Mesothelial cell of epicardium (in vitro differentiated cells): ENCODE measurements around the gene SSMEM1. TPM values are rescaled to one million over a fixed set of nuclear protein-coding genes. Genes with fewer than 3 reads are reported as not detected.

Experiments used
- DNase-seq, 2 experiments: peaks; one replicate each; pipeline ENCODE4 v3.0.0; 2021; ENCODE audit warnings: low spot score in 2 of 2; ENCODE audit not compliant: unreplicated experiment in 2 of 2
- H3K27ac Mint-ChIP-seq: 2 replicates; pipeline ENCODE4 v1.8.0; 2021; ENCODE audit warnings: mixed read lengths
- H3K27me3 Mint-ChIP-seq: 2 replicates; pipeline ENCODE4 v1.8.0; 2021; ENCODE audit warnings: low read depth, mixed read lengths
- H3K36me3 Mint-ChIP-seq: 2 replicates; pipeline ENCODE4 v1.8.0; 2021; ENCODE audit warnings: mixed read lengths
- H3K4me1 Mint-ChIP-seq: 2 replicates; pipeline ENCODE4 v1.8.0; 2021; ENCODE audit warnings: mixed read lengths
- H3K4me3 Mint-ChIP-seq: 2 replicates; pipeline ENCODE4 v1.8.0; 2021; ENCODE audit warnings: mild to moderate bottlenecking, moderate library complexity, mixed read lengths
- H3K9me3 Mint-ChIP-seq: 2 replicates; pipeline ENCODE4 v1.8.0; 2021; ENCODE audit warnings: mixed read lengths
- total RNA-seq: library from RNA; stranded (reverse); gene quantifications from 3 replicates; pipeline ENCODE4 v1.2.1, GENCODE V29; 2021
- TF ChIP-seq, protein P1 (sequence below): fragments of 200-600 bp; sonication (generic); IDR thresholded peaks from one replicate; pipeline ENCODE4 v1.5.0; 2021; ENCODE audit warnings: antibody characterized with exemption; ENCODE audit not compliant: unreplicated experiment

Gene SSMEM1
- total RNA-seq, 1 donor from 2014 or later, result not detected

DNA sequence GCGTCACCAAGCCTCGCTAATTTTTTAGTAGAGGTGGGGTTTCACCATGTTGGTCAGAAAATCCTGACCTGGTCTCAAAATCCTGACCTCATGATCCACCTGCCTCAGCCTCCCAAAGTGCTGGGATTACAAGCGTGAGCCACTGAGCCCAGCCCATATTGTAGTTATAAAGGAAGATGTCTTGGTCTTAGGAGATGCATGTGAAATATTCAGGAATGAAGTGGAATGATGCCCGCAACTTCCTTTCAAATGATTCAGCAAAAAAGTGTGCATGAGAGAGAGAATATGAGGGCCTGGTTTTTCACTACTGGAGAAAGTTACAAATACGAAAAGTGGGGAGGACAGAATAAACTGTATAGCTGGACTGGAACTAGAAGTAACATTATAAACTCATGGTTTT is 18.3 kb upstream of the SSMEM1 start:
- Mint-ChIP-seq H3K9me3 (no peaks in the 10 kb centered on the region), H3K36me3 (peaks cover 30% of the 10 kb centered on the region), H3K4me1 (peaks cover 5% of the 10 kb centered on the region), H3K4me3 (no peak overlapping the region), H3K27me3 (no peaks in the 10 kb centered on the region), H3K27ac (no peak overlapping the region)
- DNase-seq, result no peak
- TF ChIP-seq, protein P1, sequence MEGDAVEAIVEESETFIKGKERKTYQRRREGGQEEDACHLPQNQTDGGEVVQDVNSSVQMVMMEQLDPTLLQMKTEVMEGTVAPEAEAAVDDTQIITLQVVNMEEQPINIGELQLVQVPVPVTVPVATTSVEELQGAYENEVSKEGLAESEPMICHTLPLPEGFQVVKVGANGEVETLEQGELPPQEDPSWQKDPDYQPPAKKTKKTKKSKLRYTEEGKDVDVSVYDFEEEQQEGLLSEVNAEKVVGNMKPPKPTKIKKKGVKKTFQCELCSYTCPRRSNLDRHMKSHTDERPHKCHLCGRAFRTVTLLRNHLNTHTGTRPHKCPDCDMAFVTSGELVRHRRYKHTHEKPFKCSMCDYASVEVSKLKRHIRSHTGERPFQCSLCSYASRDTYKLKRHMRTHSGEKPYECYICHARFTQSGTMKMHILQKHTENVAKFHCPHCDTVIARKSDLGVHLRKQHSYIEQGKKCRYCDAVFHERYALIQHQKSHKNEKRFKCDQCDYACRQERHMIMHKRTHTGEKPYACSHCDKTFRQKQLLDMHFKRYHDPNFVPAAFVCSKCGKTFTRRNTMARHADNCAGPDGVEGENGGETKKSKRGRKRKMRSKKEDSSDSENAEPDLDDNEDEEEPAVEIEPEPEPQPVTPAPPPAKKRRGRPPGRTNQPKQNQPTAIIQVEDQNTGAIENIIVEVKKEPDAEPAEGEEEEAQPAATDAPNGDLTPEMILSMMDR, result no peak

DNA sequence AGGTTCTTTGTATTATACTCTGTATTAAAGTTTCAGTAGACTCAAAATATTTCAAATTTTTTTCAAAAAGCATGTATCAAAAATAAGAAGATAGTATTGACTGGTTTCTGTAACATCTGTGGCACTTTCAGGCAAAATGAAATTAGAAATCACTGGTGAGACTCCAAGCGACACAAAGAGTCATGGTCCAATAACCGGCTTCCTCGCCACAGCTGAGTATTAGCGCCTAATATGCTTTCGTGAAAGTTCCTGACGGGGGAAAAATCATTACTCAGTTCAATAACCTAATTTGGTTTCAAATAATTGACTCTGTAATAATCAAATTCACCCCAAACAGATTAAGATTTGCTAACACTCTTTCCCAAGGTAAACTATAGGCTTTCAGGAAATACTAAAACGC is 15.9 kb upstream of the SSMEM1 start:
- no peak for DNase-seq
- Mint-ChIP-seq H3K27me3 (no peaks in the 10 kb centered on the region), H3K9me3 (no peaks in the 10 kb centered on the region), H3K4me3 (no peak overlapping the region), H3K4me1 (no peaks in the 10 kb centered on the region), H3K27ac (no peak overlapping the region), H3K36me3 (peaks cover 34% of the 10 kb centered on the region)
- TF ChIP-seq, protein P1, result no peak

GRCh38 chr7:130195396-130195795 is 12.3 kb upstream of the SSMEM1 start:
- TF ChIP-seq, protein P1, result no peak
- Mint-ChIP-seq H3K27ac (no peak overlapping the region), H3K9me3 (no peaks in the 10 kb centered on the region), H3K36me3 (peaks cover 37% of the 10 kb centered on the region), H3K4me1 (no peaks in the 10 kb centered on the region), H3K4me3 (no peak overlapping the region), H3K27me3 (no peaks in the 10 kb centered on the region)
- no peak for DNase-seq

DNA sequence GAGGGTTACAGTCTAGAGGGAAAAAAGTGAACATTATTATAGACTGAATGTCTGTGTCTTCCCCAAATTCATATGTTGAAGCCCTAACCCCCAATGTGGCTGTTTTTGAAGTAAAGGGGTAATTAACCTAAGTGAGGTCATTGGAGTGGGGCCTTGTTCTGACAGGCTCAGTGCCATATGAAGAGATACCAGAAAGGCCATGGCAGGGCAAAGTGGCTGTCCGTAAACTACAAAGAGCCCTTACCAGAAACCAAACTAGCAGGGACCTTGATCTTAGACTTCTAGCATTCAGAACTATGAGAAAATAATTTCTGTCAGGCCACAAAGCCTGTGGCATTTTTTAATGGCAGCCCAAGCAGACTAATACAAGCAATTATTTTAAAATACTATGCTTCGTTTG is 11.2 kb upstream of the SSMEM1 start:
- Mint-ChIP-seq H3K27ac (no peak overlapping the region), H3K9me3 (no peaks in the 10 kb centered on the region), H3K4me3 (no peak overlapping the region), H3K36me3 (peaks cover 39% of the 10 kb centered on the region), H3K4me1 (peaks cover 4% of the 10 kb centered on the region), H3K27me3 (no peaks in the 10 kb centered on the region)
- TF ChIP-seq, protein P1, result no peak
- DNase-seq, result no peak

- DNase-seq, result no peak
- TF ChIP-seq, protein P1, result no peak
- no peak overlapping the region for H3K27ac Mint-ChIP-seq
- H3K9me3 Mint-ChIP-seq, result no peaks in the 10 kb centered on the region
- no peak overlapping the region for H3K4me3 Mint-ChIP-seq
- H3K4me1 Mint-ChIP-seq, result peaks cover 8% of the 10 kb centered on the region
- peaks cover 43% of the 10 kb centered on the region for H3K36me3 Mint-ChIP-seq
- H3K27me3 Mint-ChIP-seq, result no peaks in the 10 kb centered on the region
Observed at GRCh38 chr7:130197094-130197493, 10.6 kb upstream of the SSMEM1 start.

DNA sequence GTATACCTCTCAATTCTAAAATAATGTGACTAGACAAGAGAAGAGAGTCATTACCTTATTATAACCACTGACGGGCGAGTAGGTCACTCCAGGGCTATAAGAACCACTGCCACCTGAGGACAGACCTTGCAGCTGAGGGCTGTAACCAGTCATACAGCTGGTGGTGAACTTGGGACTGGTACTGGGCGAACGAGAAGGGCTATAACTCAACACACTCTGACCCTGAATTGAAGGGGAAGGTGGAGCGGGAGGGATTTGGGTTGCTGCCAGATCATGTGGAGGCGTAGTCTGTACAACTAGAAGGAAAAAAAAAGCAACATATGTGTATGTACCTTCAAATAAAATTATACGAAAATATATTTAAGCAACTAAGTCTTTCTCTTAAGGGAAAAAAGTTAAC is 5.9 kb upstream of the SSMEM1 start:
- H3K4me1 Mint-ChIP-seq, result peaks cover 31% of the 10 kb centered on the region
- H3K36me3 Mint-ChIP-seq, result peaks cover 33% of the 10 kb centered on the region
- DNase-seq, result no peak
- peak overlapping the region; percentile 55 for H3K27ac Mint-ChIP-seq
- H3K27me3 Mint-ChIP-seq, result no peaks in the 10 kb centered on the region
- TF ChIP-seq, protein P1, result no peak
- H3K4me3 Mint-ChIP-seq, result no peak overlapping the region
- no peaks in the 10 kb centered on the region for H3K9me3 Mint-ChIP-seq
